Effector CD8-positive, alpha-beta T cell (primary cell): ENCODE measurements around the gene IGFL1.
"Not testable (repeated sequence)": the region's sequence is repeated elsewhere in the genome, so short reads cannot be mapped to it uniquely, and the experiment has no call there.

ENCODE experiments used
- DNase-seq: peaks from one replicate; lab custom pipeline; 2025; lab: John Stamatoyannopoulos, UW

Gene IGFL1

GRCh38 chr19:46225558-46226004, 4.0 kb upstream of the IGFL1 start:
- DNase-seq = no peak

GRCh38 chr19:46226438-46226973, 3.0 kb upstream of the IGFL1 start:
- DNase-seq = no peak

GRCh38 chr19:46232029-46232428, 2.5 kb downstream of the IGFL1 start:
- no peak for DNase-seq

DNA sequence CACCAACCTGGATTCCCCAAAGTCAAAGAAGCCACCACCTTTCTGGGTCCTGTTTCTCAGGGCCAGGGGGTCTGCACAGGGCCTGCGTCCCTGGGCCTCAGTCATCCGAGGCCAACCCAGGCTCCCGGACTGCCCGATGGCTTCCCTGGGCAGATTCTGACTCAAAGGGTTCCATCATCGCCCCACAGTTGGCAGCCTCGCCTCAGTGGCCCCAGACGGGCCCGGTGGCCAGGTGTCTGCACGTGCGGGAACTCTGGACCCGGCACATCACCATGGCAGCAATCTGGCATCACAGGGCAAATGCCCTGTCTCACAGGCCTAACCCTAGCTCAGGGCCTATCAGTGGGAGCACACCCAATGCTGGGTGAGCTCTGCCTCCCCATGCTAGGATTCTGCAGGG, 2.9 kb downstream of the IGFL1 start:
- DNase-seq = no peak

GRCh38 chr19:46232938-46233621, 3.5 kb downstream of the IGFL1 start:
- DNase-seq = no peak

- DNase-seq = not testable (repeated sequence)
These were observed 4.3 kb downstream of the IGFL1 start for GRCh38 chr19:46233871-46234270.

DNA sequence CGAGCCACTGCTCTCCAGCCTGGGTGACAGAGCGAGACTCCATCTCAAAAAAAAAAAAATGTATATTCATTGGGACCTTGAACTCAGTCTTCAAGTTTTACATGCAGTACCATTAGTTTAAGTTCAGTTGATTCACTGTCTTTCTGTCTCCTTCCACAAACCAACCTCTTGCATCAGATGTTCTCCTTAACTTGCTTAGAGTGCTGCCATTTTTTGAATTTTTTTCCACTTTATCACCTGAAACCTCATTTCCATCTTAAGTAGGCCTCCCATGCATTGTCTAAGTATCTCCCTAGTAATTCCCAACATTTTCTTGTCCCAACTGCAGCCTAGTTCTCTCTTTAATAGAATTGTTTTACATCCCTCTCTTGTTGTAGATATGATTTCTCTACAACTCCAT, 8.6 kb downstream of the IGFL1 start:
- DNase-seq = not testable (repeated sequence)

DNA sequence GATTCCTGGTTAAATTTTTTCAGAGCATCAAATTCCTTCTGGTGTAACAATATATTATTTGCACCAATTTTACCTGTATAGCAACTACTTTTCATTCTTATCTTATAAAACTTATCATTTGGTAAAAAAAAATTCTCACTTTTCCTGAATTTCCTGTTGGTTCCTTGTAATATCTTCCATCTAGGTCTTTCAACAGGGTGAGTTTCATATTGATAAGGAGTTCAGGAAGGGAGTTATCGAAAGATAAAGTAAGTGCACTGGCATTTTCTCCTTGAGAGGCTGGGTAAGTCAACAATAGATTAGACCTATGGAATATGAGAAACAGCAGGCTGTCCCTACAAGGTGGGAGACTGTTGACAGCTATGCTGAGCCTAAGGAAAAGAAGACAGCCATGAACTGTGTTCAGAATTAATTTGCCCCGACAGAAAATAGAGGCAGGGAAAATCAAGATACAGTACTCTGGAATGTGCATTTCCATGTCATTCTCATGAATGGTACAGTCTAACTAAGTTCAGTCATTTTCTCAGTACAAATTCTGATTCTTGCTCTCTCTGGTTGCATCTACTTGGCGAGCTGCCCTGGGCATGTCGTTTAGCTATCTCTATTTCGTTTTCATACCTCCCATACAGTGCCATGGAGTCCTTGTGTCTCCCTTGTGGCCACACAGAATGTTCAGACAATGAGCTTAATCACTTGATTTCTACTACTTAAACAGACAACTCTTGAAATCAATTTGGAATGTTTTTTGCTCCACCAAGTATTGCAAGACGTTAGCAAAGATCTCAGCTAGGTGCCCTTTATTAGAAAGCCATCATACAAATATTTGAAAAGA, 9.9 kb downstream of the IGFL1 start:
- DNase-seq = no peak

GRCh38 chr19:46240693-46241092, 11.2 kb downstream of the IGFL1 start:
- DNase-seq = no peak

- no peak for DNase-seq
These were observed 12.1 kb downstream of the IGFL1 start for GRCh38 chr19:46241626-46242025.

GRCh38 chr19:46243081-46243654, 13.6 kb downstream of the IGFL1 start:
- not testable (repeated sequence) for DNase-seq

DNA sequence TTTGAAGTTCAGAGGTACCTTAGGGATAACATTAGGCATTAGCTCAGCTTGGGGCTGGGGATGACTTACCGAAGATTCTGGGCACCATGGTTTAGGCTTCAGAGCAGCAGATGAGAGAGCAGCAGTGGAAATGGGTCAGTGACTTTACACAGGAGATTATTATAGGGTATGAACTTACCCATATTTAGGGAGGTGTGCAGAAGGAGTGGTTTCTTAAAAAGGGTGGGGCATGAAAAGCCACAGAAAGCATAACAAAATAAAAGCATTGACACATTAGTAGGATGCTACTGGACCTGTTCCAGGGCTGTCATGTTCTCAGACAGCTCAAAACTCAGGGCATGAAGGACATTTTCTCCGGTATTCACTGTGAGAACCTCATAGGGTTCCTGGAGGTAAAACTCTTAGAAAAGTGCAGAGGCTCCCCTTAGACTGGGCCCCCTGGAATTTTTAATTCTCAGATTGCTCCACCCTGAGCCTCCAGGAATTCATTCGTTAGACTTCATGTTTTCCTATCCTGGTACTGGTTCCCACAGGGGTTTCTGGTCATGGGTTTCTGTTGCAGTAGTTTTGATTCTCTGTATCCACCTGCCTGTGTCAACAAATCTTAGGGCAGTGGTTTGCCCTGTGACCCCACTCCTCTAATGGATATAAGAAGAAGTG, 20.7 kb downstream of the IGFL1 start:
- DNase-seq = no peak

- DNase-seq = no peak
These were observed 21.9 kb downstream of the IGFL1 start for GRCh38 chr19:46251416-46251815.

DNA sequence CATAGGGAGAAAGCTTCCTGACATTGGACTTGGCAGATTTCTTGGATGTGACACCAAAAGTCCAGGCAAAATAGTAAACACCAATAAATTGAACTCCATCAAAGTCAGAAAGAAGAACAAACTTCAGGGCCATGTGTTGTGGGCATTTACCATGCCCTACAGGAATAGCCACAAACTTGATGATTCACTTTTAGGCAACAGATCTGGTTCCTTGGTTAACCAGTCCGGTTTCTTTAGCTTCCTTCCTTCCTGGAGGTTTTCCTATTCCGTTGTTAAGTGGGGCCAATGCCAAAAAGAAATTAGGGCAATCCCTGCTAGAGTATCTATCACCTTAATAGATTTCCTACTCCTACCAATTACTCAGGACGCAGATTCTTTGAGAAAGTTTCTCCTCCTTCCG, 25.2 kb downstream of the IGFL1 start:
- DNase-seq = no peak

DNA sequence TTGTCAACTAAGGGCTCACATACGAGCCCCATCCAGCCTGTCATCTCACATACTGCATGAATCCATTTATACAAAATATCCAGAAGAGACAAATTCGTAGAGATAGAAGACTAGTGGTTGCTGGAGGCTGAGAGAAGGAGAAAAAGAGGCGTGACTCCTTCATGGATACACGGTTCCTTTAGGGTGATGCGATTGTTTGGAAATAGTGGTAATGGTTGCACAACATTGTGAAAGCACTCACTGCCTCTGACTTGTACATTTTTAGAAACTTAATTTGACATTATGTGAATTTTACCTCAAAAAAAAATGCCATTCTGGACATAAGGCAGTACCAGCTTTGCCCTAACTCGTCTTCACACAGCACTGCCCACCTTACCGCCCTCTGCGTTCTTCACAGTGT, 27.3 kb downstream of the IGFL1 start:
- no peak for DNase-seq

DNA sequence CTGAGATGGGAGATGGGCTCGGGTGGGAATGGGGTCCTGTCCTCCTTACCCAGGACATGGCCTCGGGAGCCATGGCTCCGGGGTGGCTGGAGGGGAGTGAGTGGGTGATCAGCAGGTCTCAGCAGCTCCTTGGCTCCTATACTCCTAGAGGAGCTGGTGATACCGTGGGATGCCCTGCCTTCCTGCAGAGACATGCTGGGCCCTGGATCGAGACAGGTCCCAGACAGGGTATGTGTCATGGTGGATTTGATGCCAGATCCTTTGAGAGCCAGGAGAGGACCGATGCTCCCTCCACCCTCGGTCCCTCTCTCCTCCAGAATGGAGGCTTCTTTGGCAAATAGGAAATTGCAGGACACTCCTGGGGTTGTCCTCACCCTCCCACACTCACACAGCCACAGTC, 32.0 kb downstream of the IGFL1 start:
- DNase-seq = not testable (repeated sequence)

GRCh38 chr19:46262684-46263296, 33.2 kb downstream of the IGFL1 start:
- not testable (repeated sequence) for DNase-seq

GRCh38 chr19:46264801-46265200, 35.3 kb downstream of the IGFL1 start:
- DNase-seq = not testable (repeated sequence)

DNA sequence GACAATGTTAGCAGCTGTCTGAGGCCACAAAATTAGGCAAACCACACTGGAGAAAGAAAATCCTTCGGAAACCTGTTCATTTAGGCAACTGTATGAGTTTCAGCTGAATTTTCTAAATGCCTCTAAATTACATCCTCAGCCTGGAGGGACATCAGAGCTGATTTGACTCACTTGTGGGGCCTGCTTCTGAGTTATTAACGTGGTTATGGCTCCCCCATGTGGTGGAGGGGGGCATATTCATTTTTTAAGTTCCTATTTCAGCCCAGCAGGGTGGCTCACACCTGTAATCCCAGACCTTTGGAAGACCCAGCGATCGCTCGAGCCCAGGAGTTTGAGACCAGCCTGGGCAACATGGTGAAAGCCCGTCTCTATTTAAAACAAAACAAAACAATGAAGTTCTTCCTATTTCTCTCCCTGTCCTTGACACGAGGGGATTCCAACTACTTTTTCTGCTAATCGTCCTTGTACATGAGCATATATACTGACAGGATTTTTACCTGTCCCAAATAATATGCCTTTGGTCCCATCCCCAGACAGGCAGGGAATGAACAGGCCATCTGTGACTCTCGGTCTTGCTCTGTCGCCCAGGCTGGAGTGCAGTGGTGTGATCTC, 35.8 kb downstream of the IGFL1 start:
- DNase-seq = peak; percentile 49

DNA sequence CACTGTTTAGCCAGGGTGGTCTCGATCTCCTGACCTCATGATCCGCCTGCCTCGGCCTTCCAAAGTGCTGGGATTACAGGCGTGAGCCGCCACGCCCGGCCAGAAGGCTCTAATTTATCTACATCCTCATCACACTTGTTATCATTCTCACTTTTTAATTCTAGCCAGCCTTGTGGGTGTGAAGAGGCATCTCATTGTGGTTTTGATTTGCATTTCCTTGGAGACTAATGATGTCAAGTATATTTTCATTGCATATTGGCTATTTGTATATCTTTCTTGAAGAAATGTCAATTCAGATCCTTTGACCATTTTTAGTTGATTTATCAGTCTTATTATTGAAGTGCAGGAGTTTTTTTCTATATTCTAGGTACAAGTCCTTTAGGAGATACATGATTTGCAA, 39.6 kb downstream of the IGFL1 start:
- DNase-seq = no peak
